Lower leg skin (tissue), 4 donors: ENCODE results near the gene ACOX3. TPM values are rescaled to one million over a fixed set of nuclear protein-coding genes. Genes with fewer than 3 reads are reported as not detected.
"Not testable (repeated sequence)": the region's sequence is repeated elsewhere in the genome, so short reads cannot be mapped to it uniquely, and the experiment has no call there.

Experiments
- DNase-seq, 2 donors: peaks; one replicate each; pipeline ENCODE4 v3.0.0-alpha.2; 2019; ENCODE audit warnings: low spot score in 2 of 2
- H3K4me3 ChIP-seq: fragments of 200-600 bp; sonication (generic); 2 replicates; pipeline ENCODE4 v1.5.1; 2017; ENCODE audit warnings: mild to moderate bottlenecking, low read depth; ENCODE audit not compliant: poor library complexity, severe bottlenecking
- CTCF ChIP-seq, 3 donors: fragments of 450-650 bp; IDR thresholded peaks; one replicate each; pipeline ENCODE4 v1.5.1; 2016; ENCODE audit warnings: antibody characterized with exemption in 3 of 3, mild to moderate bottlenecking in 3 of 3, moderate library complexity in 2 of 3
- POLR2A ChIP-seq, 2 donors: fragments of 450-650 bp; IDR thresholded peaks; one replicate each; pipeline ENCODE4 v1.6.1; 2016 to 2017; ENCODE audit warnings: antibody characterized with exemption in 2 of 2, mild to moderate bottlenecking in 1 of 2, moderate library complexity in 1 of 2
- WGBS, 2 donors: methylation state at CpG; one replicate each; pipeline ENCODE4 v1.1.5; 2018; 5-methylcytosine and 5-hydroxymethylcytosine counted together
- intact Hi-C: fragments of 100-400 bp; cut with DNase I; formaldehyde crosslinking; loops from one replicate; pipeline ENCODE4 v1.15.0; 2023; ENCODE audit warnings: low total_unique reads
- total RNA-seq, 4 donors: library from RNA; depleted of rRNA; stranded (reverse); fragments of >200 nt; gene quantifications; one replicate each; pipeline ENCODE4 v1.1.0, GENCODE V29; 2016

The ACOX3 gene
- total RNA-seq, 4 donors from 2014 or later, result 37.5 to 55.9 (median 41.2) TPM

GRCh38 chr4:8409264-8410065, 31.1 kb downstream of the ACOX3 start:
- 61 to 66% methylated on average over 14 to 17 of the region's 17 CpGs for WGBS, 2 donors
- no peak overlapping the region for H3K4me3 ChIP-seq
- TF ChIP-seq POLR2A (IDR thresholded peaks at IDR 0.05) (no peak), CTCF (IDR thresholded peaks at IDR 0.05) (no peak)
- intact Hi-C loops, result loop anchor here (10.0 kb wide), 1 partner anchor 165 kb away; no protein-coding TSS in a partner anchor
- DNase-seq, result no peak

GRCh38 chr4:8407756-8408155, 32.8 kb downstream of the ACOX3 start:
- WGBS, 2 donors, result 83 to 92% methylated on average over 9 of the region's 9 CpGs
- TF ChIP-seq CTCF (IDR thresholded peaks at IDR 0.05) (no peak), POLR2A (IDR thresholded peaks at IDR 0.05) (no peak)
- H3K4me3 ChIP-seq, result no peak overlapping the region
- intact Hi-C loops, result loop anchor here (10.0 kb wide), 1 partner anchor 163 kb away; no protein-coding TSS in a partner anchor
- DNase-seq, result no peak

GRCh38 chr4:8407316-8407715, 33.2 kb downstream of the ACOX3 start:
- DNase-seq, result no peak

GRCh38 chr4:8406887-8407286, 33.6 kb downstream of the ACOX3 start:
- not testable (repeated sequence) for DNase-seq

More at GRCh38 chr4:8407316-8407715, 33.2 kb downstream of the ACOX3 start:
- WGBS, 2 donors, result 97 to 98% methylated on average over 14 of the region's 14 CpGs
- H3K4me3 ChIP-seq, result no peak overlapping the region
- intact Hi-C loops, result loop anchor here (10.0 kb wide), 1 partner anchor 163 kb away; no protein-coding TSS in a partner anchor
- TF ChIP-seq POLR2A (IDR thresholded peaks at IDR 0.05) (no peak), CTCF (IDR thresholded peaks at IDR 0.05) (no peak)

GRCh38 chr4:8405516-8405875, 35.0 kb downstream of the ACOX3 start:
- no peak for DNase-seq
- no peak for TF ChIP-seq CTCF (IDR thresholded peaks at IDR 0.05)
- TF ChIP-seq POLR2A (IDR thresholded peaks at IDR 0.05), result no peak
- WGBS, 2 donors, result 86 to 94% methylated on average over 9 of the region's 9 CpGs
- intact Hi-C loops, result loop anchor here (10.0 kb wide), 1 partner anchor 161 kb away; no protein-coding TSS in a partner anchor
- H3K4me3 ChIP-seq, result no peak overlapping the region

More at GRCh38 chr4:8406887-8407286, 33.6 kb downstream of the ACOX3 start:
- intact Hi-C loops, result loop anchor here (10.0 kb wide), 1 partner anchor 162 kb away; no protein-coding TSS in a partner anchor
- H3K4me3 ChIP-seq, result not testable (repeated sequence)
- 71 to 76% methylated on average over 7 of the region's 7 CpGs for WGBS, 2 donors

GRCh38 chr4:8404791-8405515, 35.6 kb downstream of the ACOX3 start:
- intact Hi-C loops, result loop anchor here (10.0 kb wide), 1 partner anchor 160 kb away; no protein-coding TSS in a partner anchor
- WGBS, 2 donors, result 81 to 84% methylated on average over 12 to 14 of the region's 14 CpGs
- no peak for TF ChIP-seq POLR2A (IDR thresholded peaks at IDR 0.05)
- no peak overlapping the region for H3K4me3 ChIP-seq
- DNase-seq, result no peak
